IMR-90 (cell line): Measurements from ENCODE around the gene CSTB. TPM values are rescaled to one million over a fixed set of nuclear protein-coding genes. Genes with fewer than 3 reads are reported as not detected.
A peak's percentile ranks its signal among the peaks of the same experiment; 100 is the strongest.

ENCODE experiments used
- ATAC-seq: fragments of 200-7000 bp; cut with Tn5 transposase; 2 replicates; pipeline ENCODE4 v1.9.1; 2020; ENCODE audit warnings: low read depth, mild to moderate bottlenecking, moderate library complexity
- BruUV-seq: library from RNA; stranded (reverse); fragments of 400-500 nt; replicated peaks from 2 replicates; lab custom pipeline; 2021; lab: Mats Ljungman, UMichigan
- CTCF ChIA-PET: fragments of 300-600 bp; formaldehyde crosslinking; extraction: SDS; loops from one replicate; lab custom pipeline; 2021; ENCODE audit warnings: antibody characterized with exemption; lab: Yijun Ruan, JAX
- POLR2A ChIA-PET: fragments of 300-600 bp; sonication (Branson Sonifier 250); formaldehyde crosslinking; loops from one replicate; lab custom pipeline; 2022; ENCODE audit warnings: antibody characterized with exemption; ENCODE audit not compliant: unreplicated experiment; lab: Charles Lee
- DNase-seq: peaks from one replicate; pipeline ENCODE4 v3.0.0; 2013
- H2AFZ ChIP-seq: replicated peaks from 2 replicates; pipeline ENCODE3; 2013; ENCODE audit warnings: low read length, mild to moderate bottlenecking; ENCODE audit not compliant: poor library complexity
- H2AK5ac ChIP-seq: 2 replicates; pipeline ENCODE4 v1.6.1; 2013; ENCODE audit warnings: low read depth, low read length, inconsistent platforms
- H2AK9ac ChIP-seq: replicated peaks from 2 replicates; pipeline ENCODE3; 2013; ENCODE audit warnings: mild to moderate bottlenecking, low read depth, low read length, moderate library complexity; ENCODE audit not compliant: poor library complexity
- H2BK120ac ChIP-seq: 2 replicates; pipeline ENCODE4 v1.6.1; 2013; ENCODE audit warnings: low read depth, low read length, inconsistent platforms
- H2BK15ac ChIP-seq: 3 replicates; pipeline ENCODE4 v1.6.1; 2013; ENCODE audit warnings: low read depth, low read length, inconsistent platforms
- H2BK20ac ChIP-seq: 2 replicates; pipeline ENCODE4 v1.6.1; 2013; ENCODE audit warnings: low read depth, mild to moderate bottlenecking, inconsistent platforms, low read length, moderate library complexity
- H2BK5ac ChIP-seq: 2 replicates; pipeline ENCODE4 v1.6.1; 2013; ENCODE audit warnings: mild to moderate bottlenecking, low read depth, low read length, inconsistent platforms; ENCODE audit not compliant: poor library complexity, severe bottlenecking
- H3K14ac ChIP-seq: replicated peaks from 2 replicates; pipeline ENCODE4 v1.6.1; 2013; ENCODE audit warnings: low read depth, low read length, inconsistent platforms
- H3K18ac ChIP-seq: 2 replicates; pipeline ENCODE4 v1.6.1; 2013; ENCODE audit warnings: low read depth, low read length, control low read depth
- H3K23ac ChIP-seq: 2 replicates; pipeline ENCODE4 v1.6.1; 2013; ENCODE audit warnings: low read depth, low read length, inconsistent platforms
- H3K27ac ChIP-seq: 2 replicates; pipeline ENCODE4 v1.5.1; 2013; ENCODE audit warnings: mild to moderate bottlenecking, control low read depth, low read length; ENCODE audit not compliant: insufficient read depth
- H3K27me3 ChIP-seq: 2 replicates; pipeline ENCODE4 v1.6.1; 2013; ENCODE audit warnings: low read length; ENCODE audit not compliant: control insufficient read depth, insufficient read depth
- H3K36me3 ChIP-seq: 2 replicates; pipeline ENCODE4 v1.6.1; 2013; ENCODE audit warnings: low read length, mixed read lengths; ENCODE audit not compliant: control insufficient read depth, insufficient read depth
- H3K4ac ChIP-seq: 2 replicates; pipeline ENCODE4 v1.6.1; 2013; ENCODE audit warnings: low read depth, low read length, inconsistent platforms
- H3K4me1 ChIP-seq: 2 replicates; pipeline ENCODE4 v1.6.1; 2013; ENCODE audit warnings: low read length, mixed read lengths; ENCODE audit not compliant: control insufficient read depth, insufficient read depth
- H3K4me2 ChIP-seq: 2 replicates; pipeline ENCODE4 v1.6.1; 2013; ENCODE audit warnings: low read depth, mild to moderate bottlenecking, control low read depth, low read length, moderate library complexity
- H3K4me3 ChIP-seq: 2 replicates; pipeline ENCODE4 v1.5.1; 2013; ENCODE audit warnings: low read depth, mild to moderate bottlenecking, control low read depth, low read length, moderate library complexity; ENCODE audit not compliant: insufficient read depth
- H3K56ac ChIP-seq: 2 replicates; pipeline ENCODE4 v1.6.1; 2013; ENCODE audit warnings: low read length, inconsistent platforms; ENCODE audit not compliant: insufficient read depth; ENCODE audit errors: extremely low read depth
- H3K79me1 ChIP-seq, 2 experiments: 2 replicates each; pipeline ENCODE4 v1.6.1; 2013; ENCODE audit warnings: low read length in 2 of 2, inconsistent platforms in 1 of 2, low read depth in 1 of 2
- H3K9ac ChIP-seq: 2 replicates; pipeline ENCODE4 v1.6.1; 2013; ENCODE audit warnings: low read depth, low read length, control low read depth
- H3K9me1 ChIP-seq: 2 replicates; pipeline ENCODE4 v1.6.1; 2013; ENCODE audit warnings: low read length, inconsistent platforms; ENCODE audit not compliant: insufficient read depth
- H3K9me3 ChIP-seq: 2 replicates; pipeline ENCODE4 v1.6.1; 2013; ENCODE audit warnings: low read length; ENCODE audit not compliant: control insufficient read depth, insufficient read depth
- H4K20me1 ChIP-seq: 2 replicates; pipeline ENCODE4 v1.6.1; 2013; ENCODE audit warnings: low read length, inconsistent platforms; ENCODE audit not compliant: insufficient read depth
- H4K5ac ChIP-seq: 2 replicates; pipeline ENCODE4 v1.6.1; 2013; ENCODE audit warnings: mild to moderate bottlenecking, low read depth, low read length, control low read depth
- H4K8ac ChIP-seq, 2 experiments: 2 replicates each; pipeline ENCODE4 v1.6.1; 2013; ENCODE audit warnings: low read depth in 2 of 2, low read length in 2 of 2, control low read depth in 1 of 2, inconsistent platforms in 1 of 2
- H4K91ac ChIP-seq: 2 replicates; pipeline ENCODE4 v1.6.1; 2013; ENCODE audit warnings: low read depth, low read length, inconsistent platforms; ENCODE audit not compliant: insufficient read depth
- CEBPB ChIP-seq: IDR thresholded peaks from 2 replicates; pipeline ENCODE4 v1.6.1; 2012; ENCODE audit warnings: low read depth, low read length, improper control_type of control experiment
- CHD1 ChIP-seq: IDR thresholded peaks from 2 replicates; pipeline ENCODE4 v1.6.1; 2012; ENCODE audit warnings: low read depth, low read length, improper control_type of control experiment
- FOS ChIP-seq: fragments of 150-350 bp; IDR thresholded peaks from 2 replicates; pipeline ENCODE4 v1.6.1; 2016; ENCODE audit warnings: low read depth, low read length
- RCOR1 ChIP-seq: IDR thresholded peaks from 2 replicates; pipeline ENCODE4 v1.6.1; 2012; ENCODE audit warnings: mild to moderate bottlenecking, low read length, improper control_type of control experiment; ENCODE audit not compliant: insufficient replicate concordance
- RFX5 ChIP-seq: IDR thresholded peaks from 2 replicates; pipeline ENCODE4 v1.8.0; 2012; ENCODE audit warnings: low read depth, mild to moderate bottlenecking, low read length, moderate library complexity
- WGBS, 2 experiments: methylation state at CpG; one replicate each; pipeline versions ENCODE4 v1.1.5 to v1.1.7; 2013; ENCODE audit warnings: missing lambda C conversion rate in 2 of 2; ENCODE audit not compliant: insufficient read length in 1 of 2; ENCODE audit errors: extremely low coverage in 2 of 2; 5-methylcytosine and 5-hydroxymethylcytosine counted together
- dilution Hi-C: fragments of 300-500 bp; cut with HindIII; formaldehyde crosslinking; loops from one replicate; pipeline ENCODE4 v1.14.3; 2018; ENCODE audit warnings: low sequenced_read_pairs; ENCODE audit not compliant: unreplicated experiment
- in situ Hi-C: fragments of 300-500 bp; cut with MboI; formaldehyde crosslinking; loops from 3 replicates; pipeline ENCODE4 v1.14.3; 2019; ENCODE audit warnings: low sequenced_read_pairs, inconsistent platforms, mixed read lengths
- intact Hi-C: fragments of 100-400 bp; cut with micrococcal nuclease; formaldehyde crosslinking; loops from 2 replicates; pipeline ENCODE4 v1.10.0; 2022
- polyA plus RNA-seq, 3 experiments: library from polyadenylated mRNA; depleted of rRNA; stranded (reverse); fragments of >200 nt; gene quantifications; 2 replicates each; pipeline ENCODE4 v1.2.3, GENCODE V29; 2012; ENCODE audit warnings: low replicate concordance in 1 of 3
- total RNA-seq: library from RNA; depleted of rRNA; stranded (reverse); fragments of >200 nt; gene quantifications from 2 replicates; pipeline ENCODE4 v1.2.3, GENCODE V29; 2012

Gene CSTB
- total and polyA plus RNA-seq, 2 of the 4 experiments (the other 2 are of a cell fraction), result 6.1 to 71.7 TPM

GRCh38 chr21:43806017-43806710 is 30.1 kb upstream of the CSTB start:
- Histone ChIP-seq H3K9ac (no peak overlapping the region), H3K79me1 (no peaks in the 10 kb centered on the region), H3K23ac (no peak overlapping the region), H4K20me1 (peaks cover 7% of the 10 kb centered on the region), H2BK5ac (no peak overlapping the region), H2BK20ac (no peak overlapping the region), H3K4me1 (peaks cover 2% of the 10 kb centered on the region; the same call in 1 of the 2 replicates), H3K9me1 (no peaks in the 10 kb centered on the region), H2AK5ac (no peak overlapping the region), H4K91ac (no peak overlapping the region), H4K8ac (no peak overlapping the region), H3K4me2 (no peak overlapping the region), H3K9me3 (no peaks in the 10 kb centered on the region), H2AK9ac (peak overlapping the region; percentile 72), H3K56ac (no peak overlapping the region), H3K27me3 (no peaks in the 10 kb centered on the region), H3K18ac (no peak overlapping the region), H3K14ac (no peak overlapping the region), H3K36me3 (peaks cover 31% of the 10 kb centered on the region), H3K4me3 (no peak overlapping the region), H3K27ac (no peak overlapping the region), H4K5ac (no peak overlapping the region), H3K4ac (no peak overlapping the region), H2BK120ac (no peak overlapping the region), H2BK15ac (no peak overlapping the region), H2AFZ (no peak overlapping the region)
- ChIA-PET POLR2A (no interaction called here), CTCF (no interaction called here)
- intact Hi-C loops (no loop called here), dilution Hi-C loops (no loop called here), in situ Hi-C loops (no loop called here)
- TF ChIP-seq CHD1, result no peak
- no peak for TF ChIP-seq FOS
- TF ChIP-seq RFX5, result no peak
- TF ChIP-seq CEBPB, result no peak
- TF ChIP-seq RCOR1, result no peak
- WGBS, 2 experiments, result 91% methylated on average over 6 of the region's 21 CpGs; no CpG with 5 or more reads in 1 of the 2 experiments
- DNase-seq (no peak), ATAC-seq (no peak)
- no TSS peak for BruUV-seq
